GM12891 (cell line): Measurements from ENCODE around the gene SPRR2D.

Source experiments
- PAX5 ChIP-seq: IDR thresholded peaks from 2 replicates; pipeline ENCODE4 v1.6.1; 2011; ENCODE audit warnings: low read length, moderate library complexity, mild to moderate bottlenecking; ENCODE audit not compliant: insufficient read depth, severe bottlenecking
- POLR2A ChIP-seq: IDR thresholded peaks from 2 replicates; pipeline ENCODE4 v1.6.1; 2011; ENCODE audit warnings: low read depth, low read length, control low read depth
- POLR2AphosphoS5 ChIP-seq: IDR thresholded peaks from 2 replicates; pipeline ENCODE4 v1.6.1; 2011; ENCODE audit warnings: low read depth, low read length, control low read depth
- POU2F2 ChIP-seq: IDR thresholded peaks from 2 replicates; pipeline ENCODE4 v1.6.1; 2011; ENCODE audit warnings: low read depth, mild to moderate bottlenecking, control low read depth, low read length, moderate library complexity
- SPI1 ChIP-seq: IDR thresholded peaks from 2 replicates; pipeline ENCODE4 v1.6.1; 2011; ENCODE audit warnings: low read depth, low read length, control low read depth
- TAF1 ChIP-seq: IDR thresholded peaks from 2 replicates; pipeline ENCODE4 v1.6.1; 2011; ENCODE audit warnings: low read depth, low read length, control low read depth

GRCh38 chr1:153035211-153035610 lies 5.7 kb downstream of the SPRR2D start:
- TF ChIP-seq POLR2A (no peak), SPI1 (no peak), POLR2AphosphoS5 (no peak), TAF1 (no peak), PAX5 (no peak), POU2F2 (no peak)
